Breast epithelium (tissue), 3 donors: ENCODE data around the gene TEAD1.

Source experiments
- CTCF ChIP-seq, 3 donors: fragments of 450-650 bp; IDR thresholded peaks; one replicate each; pipeline ENCODE4 v1.5.1; 2016 to 2017; ENCODE audit warnings: antibody characterized with exemption in 3 of 3, mild to moderate bottlenecking in 3 of 3, moderate library complexity in 3 of 3
- POLR2A ChIP-seq: fragments of 450-650 bp; IDR thresholded peaks from one replicate; pipeline ENCODE4 v1.6.1; 2016; ENCODE audit warnings: antibody characterized with exemption, mild to moderate bottlenecking, moderate library complexity

DNA sequence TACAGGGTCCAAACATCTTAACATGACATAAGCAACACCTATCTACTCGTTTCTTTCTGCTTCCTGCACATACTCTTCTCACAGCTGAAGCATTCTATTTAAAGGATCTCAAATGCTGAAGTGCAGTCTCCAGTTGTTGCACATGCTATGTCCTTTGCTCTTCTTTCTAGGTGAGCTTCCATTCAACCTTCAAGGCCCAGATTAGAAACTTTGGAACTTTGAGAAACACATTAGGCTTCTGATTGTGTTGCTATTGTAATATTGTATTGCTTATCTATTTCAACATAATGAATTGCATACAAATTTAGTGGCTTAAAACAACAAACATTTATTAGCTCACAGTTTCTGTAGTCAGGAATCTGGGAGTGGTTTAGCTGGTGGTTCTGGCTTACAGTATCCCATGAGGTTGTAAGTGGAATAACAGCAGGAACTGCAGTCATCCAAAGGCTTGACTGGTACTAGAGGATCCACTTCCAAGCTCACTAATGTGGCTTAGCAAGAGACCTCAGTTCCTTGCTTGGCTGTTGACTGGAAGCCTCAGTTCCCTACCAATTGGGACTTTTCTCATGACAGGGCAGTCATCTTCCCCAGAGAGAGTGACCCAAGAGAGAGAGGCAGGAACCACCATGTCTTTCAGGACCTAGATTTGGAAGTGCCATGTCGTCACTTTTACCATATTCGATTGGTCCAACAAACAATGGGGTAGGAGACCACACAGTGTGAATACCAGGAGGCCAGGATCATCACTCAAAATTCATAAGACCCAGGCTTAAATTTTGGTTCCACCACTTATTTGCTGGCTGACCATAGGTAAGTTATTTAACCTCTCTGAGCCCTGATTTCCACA, 307.7 kb downstream of the TEAD1 start:
- no peak for TF ChIP-seq CTCF (IDR thresholded peaks at IDR 0.05)
- no peak for TF ChIP-seq POLR2A
